Fibroblast of skin of scalp (primary cell): ENCODE results near the gene HASPIN.

ENCODE experiments used
- DNase-seq: peaks from one replicate; pipeline ENCODE4 v3.0.0-alpha.2; 2013

HASPIN gene

DNA sequence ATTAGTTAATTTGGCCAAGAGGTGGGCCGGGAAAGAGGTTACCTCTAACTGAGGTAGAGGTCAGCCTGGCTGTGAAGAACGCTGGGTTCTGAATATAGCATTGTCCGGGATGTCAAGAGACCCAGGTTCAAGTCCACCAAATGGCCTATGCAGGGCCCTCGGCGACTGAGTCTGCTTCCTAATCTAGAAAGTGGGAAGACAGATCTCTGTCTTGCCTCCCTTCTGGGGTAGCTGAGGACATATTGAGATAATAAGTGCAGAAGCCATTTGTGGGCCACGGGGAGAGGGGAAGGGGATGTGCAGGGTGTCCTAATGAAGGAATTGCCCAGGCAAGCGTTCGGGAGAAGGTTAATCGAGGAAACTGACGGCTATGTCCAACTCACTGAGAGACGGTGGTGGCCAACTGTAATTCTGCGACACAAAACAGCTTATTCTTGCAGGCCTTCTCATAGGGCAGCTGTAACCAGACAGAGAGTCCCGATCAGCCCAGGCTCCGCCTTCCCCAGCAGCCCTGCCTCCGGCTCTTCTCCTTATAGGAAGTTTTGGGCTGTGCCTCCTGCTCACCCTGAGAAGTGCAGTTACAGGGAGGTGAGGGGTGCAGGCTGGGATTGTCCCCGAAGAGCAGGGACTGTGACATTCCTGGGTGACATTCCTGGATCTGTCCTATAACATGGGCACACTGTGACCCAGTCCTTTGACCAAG lies 15.9 kb downstream of the HASPIN start:
- no peak for DNase-seq

DNA sequence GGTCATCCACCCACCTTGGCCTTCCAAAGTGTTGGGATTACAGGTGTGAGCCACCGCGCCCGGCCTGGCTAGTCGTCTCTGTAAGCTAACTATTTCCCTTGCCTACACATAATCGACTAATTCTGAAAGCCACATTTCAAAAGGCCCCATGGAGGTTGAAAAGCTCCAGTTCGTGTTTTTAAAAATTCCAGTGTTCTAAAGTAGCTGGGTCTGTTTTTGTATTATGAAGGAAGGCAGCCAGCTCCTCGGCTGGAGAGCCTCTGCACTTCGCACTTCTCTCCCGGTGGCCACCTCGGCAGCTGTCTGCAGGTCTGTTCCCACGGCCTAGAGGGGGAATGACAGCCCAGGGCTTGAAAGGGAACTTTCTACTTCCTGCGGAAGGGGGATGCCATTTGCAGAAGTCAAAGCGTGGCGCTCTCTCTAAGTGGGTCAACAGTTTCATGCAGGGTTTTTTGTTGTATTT lies 16.9 kb downstream of the HASPIN start:
- DNase-seq = no peak

DNA sequence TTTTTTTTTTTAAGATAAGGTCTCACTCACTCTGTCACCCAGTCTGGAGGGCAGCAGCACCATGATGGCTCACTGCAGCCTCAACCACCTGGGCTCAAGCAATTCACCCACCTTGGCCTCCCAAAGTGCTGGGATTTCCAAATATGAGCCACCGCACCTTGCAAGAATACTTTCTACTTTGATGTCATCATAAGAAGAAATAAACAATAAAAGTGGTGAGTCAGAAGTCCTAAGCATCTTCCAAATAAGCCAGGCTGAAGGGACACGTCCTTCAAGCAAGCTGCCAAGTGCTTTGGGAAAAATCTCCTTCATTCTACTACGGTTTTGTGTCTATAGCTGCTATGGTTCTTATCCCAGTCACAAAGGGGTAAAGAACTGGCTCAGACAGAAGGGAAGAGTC lies 20.3 kb downstream of the HASPIN start:
- DNase-seq = no peak

DNA sequence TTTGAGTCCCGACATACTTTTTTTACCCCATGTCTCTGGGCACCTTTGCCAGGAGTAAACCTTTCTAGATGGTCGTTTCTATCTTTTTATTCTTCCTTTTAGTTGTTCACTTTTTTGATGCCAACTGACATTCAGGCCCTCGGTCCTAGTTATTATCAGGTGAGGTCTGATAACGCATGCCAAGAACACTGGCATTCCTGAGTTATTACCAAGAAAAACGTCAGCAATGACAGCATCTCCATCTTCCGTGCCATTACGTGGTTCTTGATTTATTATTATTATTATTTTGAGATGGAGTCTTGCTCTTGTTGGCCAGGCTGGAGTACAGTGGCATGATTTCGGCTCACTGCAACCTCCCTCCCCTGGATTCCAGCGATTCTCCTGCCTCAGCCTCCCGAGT lies 21.4 kb downstream of the HASPIN start:
- DNase-seq = no peak

DNA sequence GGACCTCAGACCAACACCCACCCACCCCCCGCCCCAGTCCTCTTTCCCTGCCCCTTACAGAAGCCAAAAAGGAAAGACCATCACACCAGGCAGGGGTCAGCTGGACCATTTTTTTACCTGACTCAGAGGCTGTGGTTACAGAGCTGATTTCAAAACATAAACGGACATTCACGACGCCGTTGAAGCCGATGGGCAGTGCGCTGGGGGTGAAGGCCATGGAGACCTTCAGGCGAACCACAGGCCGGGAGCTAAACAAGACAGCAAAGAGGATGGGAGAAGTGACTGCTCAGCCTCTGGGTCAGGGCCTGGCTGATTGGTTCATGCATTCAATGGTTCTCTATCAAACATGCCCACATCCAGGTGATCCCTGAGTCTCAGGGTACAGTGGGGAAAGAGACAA lies 24.1 kb downstream of the HASPIN start:
- no peak for DNase-seq

DNA sequence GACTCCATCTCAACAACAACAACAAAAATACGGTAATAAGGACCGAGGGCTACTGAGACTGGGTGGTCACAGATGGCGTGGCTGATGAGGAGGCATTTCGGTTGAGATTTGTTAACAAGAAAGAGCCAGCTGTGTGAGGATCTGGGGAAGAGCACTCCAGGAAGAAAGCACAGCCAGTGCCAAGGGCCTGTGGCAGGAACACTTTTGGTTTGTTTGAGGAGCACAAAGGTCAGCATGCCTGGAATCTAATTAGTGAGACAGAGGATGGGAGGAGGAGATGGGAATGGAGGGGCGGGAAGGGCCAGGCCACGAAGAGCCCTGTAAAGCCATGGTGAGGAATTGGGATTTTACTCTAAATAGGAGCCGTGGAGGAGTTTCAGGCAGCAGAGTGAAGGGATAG lies 24.9 kb downstream of the HASPIN start:
- no peak for DNase-seq

DNA sequence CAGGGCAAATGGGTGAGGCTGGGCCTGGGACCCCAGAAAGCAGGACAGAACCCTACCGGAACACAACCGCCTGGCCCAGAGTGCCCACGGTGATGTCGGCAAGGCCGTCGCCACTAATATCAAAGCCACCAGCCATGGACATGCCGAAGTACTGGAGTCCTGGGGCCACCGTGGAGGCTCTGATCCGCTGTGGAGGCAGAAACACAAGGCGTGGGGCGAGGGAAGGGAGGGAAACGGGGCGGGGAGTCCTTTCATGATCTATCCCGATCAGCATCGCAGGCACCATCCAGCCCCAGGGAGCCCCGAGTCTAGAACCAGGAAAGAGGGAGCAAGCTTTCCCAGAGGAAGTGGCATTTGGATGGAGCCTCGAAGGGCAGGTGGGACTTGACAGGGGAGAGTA lies 26.6 kb downstream of the HASPIN start:
- DNase-seq = no peak

DNA sequence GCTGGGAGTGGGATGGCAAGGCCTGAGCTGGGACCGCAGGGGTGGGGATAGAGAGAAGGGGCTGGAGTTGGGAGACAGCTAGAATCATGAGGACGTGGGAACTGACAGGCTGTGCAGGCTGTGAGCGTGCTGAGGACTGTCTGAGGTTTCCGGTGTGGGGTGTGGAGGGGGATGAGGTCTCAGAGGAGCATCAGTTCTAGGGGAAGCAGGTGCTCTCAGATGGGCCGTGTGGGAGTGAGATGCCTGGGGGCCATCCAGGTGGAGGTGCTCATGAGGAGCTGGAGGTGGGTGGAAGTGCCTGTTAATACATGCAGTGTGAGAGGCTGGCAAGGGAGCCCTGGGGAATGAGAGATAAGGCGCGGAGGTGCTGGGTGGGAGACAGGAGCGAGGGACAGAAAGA lies 27.2 kb downstream of the HASPIN start:
- no peak for DNase-seq

DNA sequence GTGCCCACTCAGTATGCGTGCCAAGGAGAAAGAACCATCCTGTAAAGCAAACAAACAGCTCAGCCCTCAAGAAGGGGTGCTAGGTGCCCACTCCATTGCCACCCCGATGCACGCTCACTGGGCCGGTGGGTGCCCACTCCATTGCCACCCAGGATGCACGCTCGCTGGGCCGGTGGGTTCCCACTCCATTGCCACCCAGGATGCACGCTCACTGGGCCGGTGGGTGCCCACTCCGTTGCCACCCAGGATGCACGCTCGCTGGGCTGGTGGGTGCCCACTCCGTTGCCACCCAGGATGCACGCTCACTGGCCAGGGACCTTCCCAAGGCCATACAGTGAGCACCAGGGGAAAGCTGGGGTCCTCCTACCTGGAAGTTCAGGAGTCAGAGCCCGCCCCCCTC lies 28.1 kb downstream of the HASPIN start:
- no peak for DNase-seq

DNA sequence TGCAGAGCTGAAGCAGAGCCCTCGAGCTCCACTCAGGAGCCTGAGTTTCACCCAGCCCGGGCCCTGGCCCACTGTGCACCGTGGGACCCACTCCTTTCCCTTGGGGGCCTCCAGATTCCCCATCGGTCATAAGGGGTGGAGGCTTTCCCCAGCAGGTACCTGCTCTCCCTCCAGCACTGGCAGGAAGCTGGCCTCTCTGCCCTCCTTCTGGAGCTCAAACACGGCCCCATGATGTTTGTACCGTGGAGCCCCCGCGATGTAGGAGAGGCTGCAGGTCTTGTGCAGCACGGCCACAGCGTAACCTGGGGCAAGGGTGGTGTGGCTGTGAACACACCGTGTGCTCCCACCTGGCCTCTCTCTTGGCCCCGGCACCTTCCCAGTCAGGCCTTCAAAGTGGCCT lies 29.9 kb downstream of the HASPIN start:
- DNase-seq = no peak

DNA sequence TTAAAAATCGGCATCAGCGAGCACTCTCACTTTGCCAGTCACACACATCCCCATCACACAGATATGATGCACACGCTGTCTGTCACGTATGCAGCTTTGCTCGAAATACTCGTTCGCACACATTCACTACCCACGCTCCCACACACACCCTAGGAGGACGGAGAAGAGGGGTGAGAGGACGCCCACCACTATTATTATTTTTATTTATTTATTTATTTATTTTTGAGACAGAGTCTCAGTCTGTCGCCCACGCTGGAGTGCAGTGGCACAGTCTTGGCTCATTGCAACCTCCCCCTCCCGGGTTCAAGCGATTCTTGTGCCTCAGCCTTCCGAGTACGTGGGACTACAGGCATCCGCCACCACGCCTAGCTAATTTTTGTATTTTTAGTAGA lies 30.4 kb downstream of the HASPIN start:
- DNase-seq = no peak

DNA sequence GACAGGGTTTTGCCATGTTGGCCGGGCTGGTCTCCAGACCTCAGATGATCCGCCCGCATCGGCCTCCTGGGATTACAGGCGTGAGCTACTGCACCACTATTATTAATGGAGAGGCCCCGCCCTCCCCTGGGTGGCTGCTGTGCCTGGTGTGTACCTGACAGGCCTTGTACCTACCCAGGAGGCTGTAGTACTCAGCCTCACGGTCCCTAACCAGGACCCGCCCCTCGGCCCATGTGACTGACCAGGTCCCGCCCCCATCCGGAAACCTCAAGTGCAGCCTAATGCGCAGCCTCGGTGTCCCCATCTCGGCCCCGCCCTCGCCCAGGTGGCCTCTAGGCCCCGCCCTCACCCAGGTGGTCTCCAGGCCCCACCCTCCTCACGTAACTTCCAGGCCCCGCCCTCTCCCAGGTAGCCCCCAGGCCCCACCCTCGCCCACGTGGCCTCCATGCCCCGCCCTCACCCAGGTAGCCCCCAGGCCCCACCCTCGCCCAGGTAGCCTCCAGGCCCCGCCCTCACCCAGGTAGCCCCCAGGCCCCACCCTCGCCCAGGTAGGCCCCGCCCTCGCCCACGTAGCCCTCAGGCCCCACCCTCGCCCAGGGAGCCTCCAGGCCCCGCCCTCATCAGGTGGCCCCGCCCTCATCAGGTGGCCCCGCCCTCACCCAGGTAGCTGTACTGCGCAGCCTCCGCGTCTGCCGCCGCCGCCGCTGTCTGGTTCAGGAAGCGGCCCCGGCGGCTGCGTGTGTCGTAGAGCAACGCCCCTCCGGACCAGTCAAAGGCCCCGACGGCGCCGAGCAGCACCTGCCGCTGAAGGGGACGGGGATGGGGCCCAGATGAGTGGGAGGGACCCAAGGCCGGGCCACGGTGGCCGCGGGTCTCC lies 31.0 kb downstream of the HASPIN start:
- no peak for DNase-seq

DNA sequence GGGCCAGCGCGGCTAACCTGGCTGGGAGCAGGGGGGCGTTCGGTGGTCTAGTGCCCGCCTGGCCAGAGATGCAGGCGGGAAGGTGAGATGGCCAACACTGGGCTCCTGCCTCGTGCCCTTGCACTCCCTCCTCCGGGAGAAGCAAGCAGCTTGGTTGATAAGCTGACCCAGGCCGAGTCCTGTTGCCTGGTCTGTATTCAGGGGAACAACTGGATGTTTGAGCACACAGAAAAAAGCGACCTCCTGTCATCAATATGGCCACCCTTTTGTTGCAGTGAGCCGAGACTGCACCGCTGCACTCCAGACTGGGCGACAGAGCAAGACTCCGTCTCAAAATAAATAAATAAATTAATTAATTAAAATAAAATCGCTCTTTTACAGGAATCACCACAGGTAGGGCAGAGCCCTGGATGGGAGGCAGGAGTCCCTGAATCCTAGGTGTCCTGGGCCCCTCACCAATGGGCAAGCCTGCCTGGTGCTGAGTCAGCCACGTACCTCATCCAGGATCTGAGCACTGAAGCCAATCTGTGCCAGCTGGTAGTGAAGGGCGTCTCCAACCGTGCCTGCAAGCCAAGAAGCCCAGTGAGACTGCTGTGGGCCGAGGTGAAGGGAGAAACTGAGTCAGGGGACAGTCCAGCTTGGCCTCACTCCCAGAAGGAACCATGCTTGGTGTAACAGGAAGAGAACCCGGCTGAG lies 31.8 kb downstream of the HASPIN start:
- DNase-seq = no peak

DNA sequence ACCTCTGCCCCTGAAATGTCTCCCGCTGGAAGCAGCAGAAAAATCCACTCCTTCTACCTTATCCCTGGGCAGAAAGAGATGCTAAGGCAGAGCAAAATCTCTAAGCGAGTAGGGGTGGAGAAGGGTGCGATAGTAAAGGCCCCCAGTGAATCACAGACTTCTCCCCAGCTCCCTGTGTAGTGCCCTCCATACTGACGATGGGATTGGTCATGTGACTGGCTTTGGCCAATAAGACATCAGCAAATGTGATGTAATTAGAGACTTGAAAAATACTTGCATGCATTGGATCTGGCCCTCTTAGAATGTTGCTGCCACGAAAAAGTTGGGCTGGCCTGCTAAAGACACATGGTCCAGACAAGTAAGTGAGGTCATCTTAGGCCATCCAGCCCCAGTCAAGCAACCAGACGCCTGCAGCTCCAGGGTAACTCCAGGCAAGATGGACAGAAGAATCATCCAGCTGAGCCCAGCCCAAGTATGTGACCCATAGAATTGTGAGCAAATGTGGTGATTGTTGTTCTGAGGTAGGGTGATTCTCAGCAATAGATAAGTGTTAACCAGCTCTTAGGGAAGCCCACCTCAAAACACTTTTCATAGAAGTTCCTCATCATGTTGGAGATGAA lies 36.0 kb downstream of the HASPIN start:
- DNase-seq = no peak

DNA sequence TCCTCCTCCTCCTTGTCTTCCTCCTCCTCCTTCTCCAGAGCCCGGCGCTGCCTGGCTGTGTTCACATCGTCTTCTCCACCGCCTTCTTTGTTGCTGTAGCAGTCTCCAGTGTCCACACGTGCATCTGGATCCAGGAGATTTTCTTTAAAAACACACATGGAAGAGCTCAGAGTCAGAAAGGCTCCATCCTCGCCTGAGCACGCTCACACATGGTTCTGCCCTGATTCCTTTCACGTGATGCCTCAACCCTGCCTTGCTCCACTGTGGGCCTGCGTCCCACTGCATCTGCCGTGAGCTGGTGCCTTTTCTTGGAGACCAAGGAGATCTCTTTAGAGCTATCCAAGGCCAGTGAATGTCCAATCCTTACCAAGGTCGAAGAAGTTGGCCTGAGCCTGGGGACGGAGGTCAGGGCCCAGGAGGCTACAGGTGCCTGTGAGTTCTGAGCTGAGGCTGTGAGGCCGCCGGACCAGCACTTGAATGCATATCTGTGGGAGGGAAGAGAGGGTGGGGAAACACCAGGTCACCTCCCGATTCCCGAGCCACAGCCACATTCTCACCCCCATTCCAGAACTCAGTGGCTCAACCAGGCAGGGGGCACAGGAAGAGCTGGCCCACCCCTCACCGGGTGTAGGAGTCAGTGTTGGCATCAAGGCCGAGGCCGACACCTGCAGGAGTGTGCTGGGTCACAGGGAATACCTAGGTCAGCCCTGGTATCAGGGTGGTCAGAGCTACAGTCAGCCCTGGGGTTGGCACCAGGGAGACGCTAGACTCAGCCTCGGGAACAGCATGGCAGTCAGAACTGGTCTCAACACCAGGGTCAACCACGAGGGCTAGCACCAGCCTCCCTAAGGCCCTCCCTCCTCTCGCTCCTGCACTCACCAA lies 37.6 kb downstream of the HASPIN start:
- DNase-seq = no peak

DNA sequence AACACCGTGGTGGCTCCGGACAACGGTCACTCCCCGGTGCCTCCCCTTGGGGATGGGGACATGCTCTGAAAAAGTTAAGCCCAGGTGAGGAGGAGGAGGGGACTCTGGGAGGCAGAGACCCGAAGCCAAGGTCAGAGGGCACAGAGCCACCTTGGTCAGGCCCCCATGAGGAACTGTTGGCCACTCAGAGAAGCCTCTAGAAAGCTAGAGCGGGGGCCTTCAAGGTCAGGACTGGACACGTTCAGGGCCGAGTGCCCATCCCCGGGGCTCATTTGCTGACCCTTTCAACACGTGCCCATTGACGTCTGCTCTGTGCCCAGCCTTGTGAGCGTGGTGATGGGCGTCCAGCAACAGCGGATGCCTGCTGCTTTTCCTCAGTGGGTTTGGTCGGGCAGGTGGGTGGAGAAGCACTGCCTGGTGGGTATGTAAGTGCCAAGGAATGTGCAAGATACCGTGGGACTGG lies 38.2 kb downstream of the HASPIN start:
- no peak for DNase-seq

DNA sequence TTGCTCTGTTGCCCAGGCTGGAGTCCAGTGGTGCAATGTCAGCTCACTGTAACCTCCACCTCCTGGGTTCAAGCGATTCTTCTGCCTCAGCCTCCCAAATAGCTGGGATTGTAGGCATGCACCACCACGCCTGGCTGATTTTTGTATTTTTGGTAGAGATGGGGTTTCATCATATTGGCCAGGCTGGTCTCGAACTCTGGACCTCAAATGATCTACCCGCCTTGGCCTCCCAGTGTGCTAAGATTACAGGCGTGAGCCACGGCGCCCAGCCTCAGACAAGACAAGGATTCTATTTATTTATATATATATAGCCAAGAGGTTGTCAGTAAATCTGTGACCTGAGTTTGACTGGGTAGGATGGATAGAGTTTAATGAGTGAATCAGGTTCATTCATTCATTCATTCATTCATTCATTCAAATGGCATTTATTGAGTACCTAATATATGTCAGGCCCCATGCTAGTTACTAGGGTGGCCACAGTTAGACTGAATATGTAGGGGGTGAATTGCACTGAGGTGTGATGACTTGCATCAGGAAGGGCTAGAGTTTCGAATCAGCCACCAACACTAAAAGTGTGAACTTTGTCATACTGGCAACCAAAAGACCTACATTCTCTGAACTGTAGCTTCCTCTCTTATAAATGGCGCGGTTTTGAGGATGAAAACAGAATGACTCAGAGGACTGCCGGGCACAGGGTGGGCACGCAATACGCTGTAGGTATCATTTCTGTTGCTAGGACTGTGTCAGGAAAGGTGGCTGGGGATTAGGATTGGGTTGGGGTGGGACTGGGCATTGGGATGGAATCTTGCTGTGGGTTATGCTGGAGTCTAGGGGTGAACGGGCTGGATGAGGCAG lies 39.4 kb downstream of the HASPIN start:
- no peak for DNase-seq

DNA sequence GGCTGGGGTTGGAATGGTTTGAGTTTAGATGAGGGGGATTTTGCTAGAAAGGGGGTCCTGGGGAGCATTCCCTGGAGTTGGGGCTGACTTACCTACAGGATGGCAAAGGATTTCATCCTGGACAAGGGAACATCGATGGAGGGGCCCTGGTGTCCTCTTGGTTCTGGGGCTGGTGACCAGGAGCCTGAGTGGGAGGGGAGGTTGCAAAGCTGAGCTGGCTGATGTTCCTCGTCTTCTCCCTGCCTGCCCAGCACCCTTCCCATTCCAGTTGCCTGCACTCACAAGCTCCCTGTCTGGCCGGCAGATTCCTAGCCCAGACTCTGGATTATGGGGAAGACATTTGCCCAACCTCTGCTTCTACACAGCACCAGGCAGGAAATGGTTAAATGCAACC lies 40.1 kb downstream of the HASPIN start:
- no peak for DNase-seq

DNA sequence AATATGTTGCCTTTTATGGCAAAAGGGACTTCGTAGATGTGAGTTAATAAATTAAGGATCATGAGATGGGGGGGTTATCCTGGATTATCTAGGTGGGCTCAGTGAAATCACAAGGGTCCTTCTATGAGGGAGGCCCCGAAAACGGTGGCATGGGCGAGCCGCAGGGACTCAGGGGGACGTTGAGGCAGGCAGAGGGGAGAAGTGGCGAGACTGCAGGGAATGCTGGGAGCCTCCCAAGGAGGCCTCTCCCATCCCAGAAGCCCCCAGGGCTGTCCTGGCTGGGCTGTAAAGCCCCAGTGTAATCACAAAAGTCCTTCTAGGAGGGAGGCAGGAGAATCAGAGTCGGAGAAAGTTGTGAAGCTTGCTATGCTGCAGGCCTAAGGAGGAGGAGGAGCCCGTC lies 42.3 kb downstream of the HASPIN start:
- no peak for DNase-seq

DNA sequence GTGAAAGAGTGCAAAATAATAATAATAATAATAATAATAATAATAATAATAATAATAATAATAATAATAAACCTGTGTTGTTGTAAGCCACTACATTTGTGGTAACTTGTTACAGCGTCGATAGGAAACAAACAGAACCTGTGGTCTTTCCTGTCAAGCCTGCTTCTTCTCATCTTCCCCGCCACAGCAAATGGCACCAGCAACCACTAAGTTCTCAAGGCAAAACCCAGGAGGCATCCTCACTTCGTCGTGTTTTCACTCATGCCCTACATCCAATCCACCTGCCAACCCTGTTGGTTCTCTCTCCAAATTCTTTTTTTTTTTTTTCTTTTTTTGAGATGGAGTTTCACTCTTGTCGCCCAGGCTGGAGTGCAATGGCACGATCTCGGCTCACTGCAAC lies 43.1 kb downstream of the HASPIN start:
- no peak for DNase-seq

DNA sequence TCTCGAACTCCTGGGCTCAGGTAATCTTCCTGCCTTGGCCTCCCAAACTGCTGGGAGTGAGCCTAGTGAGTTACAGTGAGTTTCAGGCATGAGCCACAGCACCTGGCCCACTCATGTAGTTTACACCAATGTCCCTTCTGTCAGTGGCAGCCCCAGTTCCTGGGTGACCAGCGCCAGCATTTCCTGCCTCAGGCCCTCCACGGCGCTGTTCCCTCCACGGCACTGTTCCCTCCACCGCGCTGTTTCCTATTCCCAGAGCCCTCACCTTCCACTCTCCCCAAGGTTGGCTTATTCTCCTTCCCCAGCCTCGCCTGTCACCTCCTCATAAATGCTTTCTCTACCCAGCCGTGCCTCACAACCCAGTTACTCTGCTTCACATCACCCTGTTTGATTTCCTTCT lies 44.6 kb downstream of the HASPIN start:
- no peak for DNase-seq
